HEK293T (cell line): ENCODE measurements around the gene RCSD1.

Experiments
- ARNT ChIP-seq: fragments of 450-650 bp; IDR thresholded peaks from 2 replicates; pipeline ENCODE4 v1.6.1; 2017; ENCODE audit warnings: mild to moderate bottlenecking
- BHLHE40 ChIP-seq: fragments of 450-650 bp; IDR thresholded peaks from 2 replicates; pipeline ENCODE4 v1.6.1; 2016; ENCODE audit warnings: mild to moderate bottlenecking, moderate library complexity, borderline replicate concordance
- FOXK2 ChIP-seq: fragments of 450-650 bp; IDR thresholded peaks from 2 replicates; pipeline ENCODE4 v1.6.1; 2016; ENCODE audit warnings: mild to moderate bottlenecking
- FOXM1 ChIP-seq: fragments of 450-650 bp; IDR thresholded peaks from 2 replicates; pipeline ENCODE4 v1.6.1; 2017; ENCODE audit warnings: mild to moderate bottlenecking, borderline replicate concordance
- PKNOX1 ChIP-seq: fragments of 450-650 bp; IDR thresholded peaks from 2 replicates; pipeline ENCODE4 v1.6.1; 2016

GRCh38 chr1:167645140-167645541 is 15.1 kb downstream of the RCSD1 start:
- TF ChIP-seq FOXK2 (no peak), FOXM1 (no peak), BHLHE40 (no peak), PKNOX1 (no peak), ARNT (no peak)
